CD4-positive, alpha-beta memory T cell (primary cell): ENCODE measurements around the gene TGM6. TPM values are rescaled to one million over a fixed set of nuclear protein-coding genes. Genes with fewer than 3 reads are reported as not detected.

Source experiments
- CTCF ChIA-PET: fragments of 350-600 bp; sonication (Branson Sonifier 250); formaldehyde crosslinking; loops from one replicate; lab custom pipeline; 2021; ENCODE audit warnings: inconsistent platforms; ENCODE audit not compliant: partially characterized antibody; lab: Charles Lee
- POLR2A ChIA-PET: fragments of 350-600 bp; sonication (Branson Sonifier 250); formaldehyde crosslinking; loops from one replicate; lab custom pipeline; 2021; ENCODE audit not compliant: partially characterized antibody; lab: Charles Lee
- DNase-seq, 5 donors: peaks; one replicate each; pipeline versions ENCODE4 v3.0.0 to v3.0.0-alpha.2; 2020 to 2022; ENCODE audit warnings: mixed read lengths in 1 of 5
- H3K27ac ChIP-seq: one replicate; pipeline ENCODE4 v1.7.0; 2013; ENCODE audit warnings: low read depth, low read length
- H3K27me3 ChIP-seq: 2 replicates; pipeline ENCODE4 v1.7.0; 2013; ENCODE audit warnings: mild to moderate bottlenecking, low read length, moderate library complexity; ENCODE audit not compliant: insufficient read depth
- H3K36me3 ChIP-seq: 2 replicates; pipeline ENCODE4 v1.7.0; 2013; ENCODE audit warnings: mild to moderate bottlenecking, low read length, moderate library complexity; ENCODE audit not compliant: insufficient read depth
- H3K4me1 ChIP-seq: 2 replicates; pipeline ENCODE4 v1.7.0; 2013; ENCODE audit warnings: mild to moderate bottlenecking, low read length, moderate library complexity; ENCODE audit not compliant: insufficient read depth
- H3K4me3 ChIP-seq, 2 donors: one replicate each; pipeline ENCODE4 v1.7.0; 2013; ENCODE audit warnings: low read length in 2 of 2, mild to moderate bottlenecking in 1 of 2
- H3K9me3 ChIP-seq, 2 donors: one replicate each; pipeline ENCODE4 v1.7.0; 2013; ENCODE audit warnings: low read length in 2 of 2, control low read depth in 1 of 2; ENCODE audit not compliant: control insufficient read depth in 1 of 2
- H3K27ac Mint-ChIP-seq, 7 donors: one replicate each; pipeline ENCODE4 v1.8.0; 2020 to 2021; ENCODE audit warnings: mixed read lengths in 7 of 7, mild to moderate bottlenecking in 6 of 7, inconsistent platforms in 3 of 7, moderate library complexity in 3 of 7
- H3K27me3 Mint-ChIP-seq, 2 donors: one replicate each; pipeline ENCODE4 v1.8.0; 2020 to 2021; ENCODE audit warnings: mixed read lengths in 2 of 2
- H3K36me3 Mint-ChIP-seq, 2 donors: one replicate each; pipeline ENCODE4 v1.8.0; 2020 to 2021; ENCODE audit warnings: mixed read lengths in 2 of 2, inconsistent platforms in 1 of 2, mild to moderate bottlenecking in 1 of 2
- H3K4me1 Mint-ChIP-seq, 4 donors: one replicate each; pipeline ENCODE4 v1.8.0; 2020 to 2021; ENCODE audit warnings: mixed read lengths in 4 of 4, mild to moderate bottlenecking in 1 of 4
- H3K4me3 Mint-ChIP-seq, 8 donors: one replicate each; pipeline ENCODE4 v1.8.0; 2020 to 2021; ENCODE audit warnings: mixed read lengths in 8 of 8, mild to moderate bottlenecking in 7 of 8, moderate library complexity in 6 of 8, inconsistent platforms in 3 of 8
- H3K9me3 Mint-ChIP-seq, 8 donors: one replicate each; pipeline ENCODE4 v1.8.0; 2020 to 2021; ENCODE audit warnings: mixed read lengths in 8 of 8, mild to moderate bottlenecking in 5 of 8, inconsistent platforms in 3 of 8, moderate library complexity in 1 of 8
- intact Hi-C: fragments of 100-400 bp; cut with micrococcal nuclease; formaldehyde crosslinking; loops from one replicate; pipeline ENCODE4 v1.15.1; 2023
- polyA plus RNA-seq, 2 donors: library from polyadenylated mRNA; unstranded; fragments of 300-500 nt; fragmentation: Illumina TruSeq; gene quantifications; one replicate each; pipeline ENCODE4 v1.2.3, GENCODE V29; 2021
- total RNA-seq, 2 experiments: library from RNA; stranded (reverse); gene quantifications; one replicate each; pipeline ENCODE4 v1.2.3, GENCODE V29; 2021

Gene TGM6
- total and polyA plus RNA-seq, 4 experiments from 2014 or later: not detected

GRCh38 chr20:2476742-2477615, 96.3 kb downstream of the TGM6 start:
- Histone ChIP-seq H3K27ac (no peak overlapping the region), H3K36me3 (no peaks in the 10 kb centered on the region), H3K27me3 (no peaks in the 10 kb centered on the region), H3K4me3 (no peak overlapping the region), H3K9me3 (no peaks in the 10 kb centered on the region), H3K4me1 (no peaks in the 10 kb centered on the region)
- intact Hi-C loops: no loop called here
- no peaks in the 10 kb centered on the region for H3K27me3 Mint-ChIP-seq
- peaks cover 15 to 28% of the 10 kb centered on the region in 2 donors for H3K36me3 Mint-ChIP-seq
- ChIA-PET POLR2A (no interaction called here), CTCF (interaction anchor here (1.1 to 1.5 kb wide), 4 partner anchors 20 to 45 kb away, joined by 3 to 6 read pairs (median 4); no protein-coding TSS in a partner anchor)
- H3K4me1 Mint-ChIP-seq: peaks cover 0 to 6% (median 3%) of the 10 kb centered on the region in 4 donors
- H3K4me3 Mint-ChIP-seq: no peak overlapping the region
- DNase-seq: no peak
- H3K27ac Mint-ChIP-seq: peak overlapping the region in 1 of 7 donors; percentile 7
- H3K9me3 Mint-ChIP-seq: peaks cover 0 to 11% (median 3%) of the 10 kb centered on the region in 8 donors

- Mint-ChIP-seq H3K27me3 (no peaks in the 10 kb centered on the region), H3K36me3 (peaks cover 43 to 59% of the 10 kb centered on the region in 2 donors), H3K4me1 (no peaks in the 10 kb centered on the region), H3K9me3 (peaks cover 0 to 11% (median 4%) of the 10 kb centered on the region in 8 donors), H3K27ac (no peak overlapping the region), H3K4me3 (no peak overlapping the region)
- CTCF ChIA-PET: no interaction called here
- Histone ChIP-seq H3K4me1 (no peaks in the 10 kb centered on the region), H3K27me3 (no peaks in the 10 kb centered on the region), H3K9me3 (no peaks in the 10 kb centered on the region), H3K27ac (no peak overlapping the region), H3K4me3 (no peak overlapping the region), H3K36me3 (peaks cover 10% of the 10 kb centered on the region)
- POLR2A ChIA-PET: no interaction called here
- intact Hi-C loops: no loop called here
- DNase-seq: no peak
These were observed 99.7 kb downstream of the TGM6 start for GRCh38 chr20:2480381-2480780.

Other genes with a start within 250 kb of the TGM6 start
- not detected for gene TGM3, start 84.9 kb upstream of the TGM6 start, total RNA-seq
- gene TGM3, start 84.9 kb upstream of the TGM6 start, polyA plus RNA-seq: not detected
- gene SNRPB, start 89.9 kb downstream of the TGM6 start, total RNA-seq: 10 to 100 TPM; 96.2 to 99.3 TPM
- 100 to 1,000 TPM; 243 to 264 TPM for gene SNRPB, start 89.9 kb downstream of the TGM6 start, polyA plus RNA-seq
- gene ZNF343, start 128.0 kb downstream of the TGM6 start, total RNA-seq: 10 to 100 TPM; 11.8 to 12.0 TPM
- gene ZNF343, start 128.0 kb downstream of the TGM6 start, polyA plus RNA-seq: 1 to 10 TPM; 2.5 to 6.1 TPM
- gene TMC2, start 155.7 kb downstream of the TGM6 start, total RNA-seq: not detected
- gene TMC2, start 155.7 kb downstream of the TGM6 start, polyA plus RNA-seq: not detected